Osteocyte (in vitro differentiated cells): Measurements from ENCODE around the gene SYCE3. TPM values are rescaled to one million over a fixed set of nuclear protein-coding genes. Genes with fewer than 3 reads are reported as not detected.
A peak's percentile ranks its signal among the peaks of the same experiment; 100 is the strongest.

Experiments
- DNase-seq: peaks from one replicate; pipeline ENCODE4 v3.0.0; 2021; ENCODE audit warnings: mixed read lengths; ENCODE audit not compliant: unreplicated experiment; ENCODE audit errors: extremely low spot score
- H3K27ac Mint-ChIP-seq: one replicate; pipeline ENCODE4 v1.8.0; 2021; ENCODE audit warnings: mild to moderate bottlenecking, mixed read lengths; ENCODE audit not compliant: unreplicated experiment
- H3K27me3 Mint-ChIP-seq: one replicate; pipeline ENCODE4 v1.8.0; 2021; ENCODE audit warnings: mixed read lengths; ENCODE audit not compliant: unreplicated experiment
- H3K36me3 Mint-ChIP-seq: one replicate; pipeline ENCODE4 v1.8.0; 2021; ENCODE audit warnings: mixed read lengths; ENCODE audit not compliant: unreplicated experiment
- H3K4me1 Mint-ChIP-seq: one replicate; pipeline ENCODE4 v1.8.0; 2021; ENCODE audit warnings: mixed read lengths; ENCODE audit not compliant: unreplicated experiment
- H3K4me3 Mint-ChIP-seq: one replicate; pipeline ENCODE4 v1.8.0; 2021; ENCODE audit warnings: mild to moderate bottlenecking, moderate library complexity, mixed read lengths; ENCODE audit not compliant: unreplicated experiment
- H3K9me3 Mint-ChIP-seq: one replicate; pipeline ENCODE4 v1.8.0; 2021; ENCODE audit warnings: mixed read lengths; ENCODE audit not compliant: unreplicated experiment
- total RNA-seq: library from RNA; stranded (reverse); gene quantifications from 2 replicates; pipeline ENCODE4 v1.2.1, GENCODE V29; 2021
- TF ChIP-seq, protein P1 (sequence below): fragments of 200-600 bp; sonication (generic); IDR thresholded peaks from 2 replicates; pipeline ENCODE4 v1.5.0; 2021; ENCODE audit warnings: antibody characterized with exemption, mild to moderate bottlenecking, moderate library complexity

The SYCE3 gene
- total RNA-seq, 1 donor from 2014 or later: not detected

GRCh38 chr22:50582493-50583293, 20.0 kb upstream of the SYCE3 start, which contains the start of gene CHKB:
TSS of gene CHKB (minus strand) at chr22:50582849. CDS start at chr22:50582781, 68 bp downstream.
- no peaks in the 10 kb centered on the region for H3K36me3 Mint-ChIP-seq
- peak within 1 kb of the TSS; percentile 79 for H3K4me3 Mint-ChIP-seq
- H3K4me1 Mint-ChIP-seq: peaks cover 16% of the 10 kb centered on the region
- H3K27me3 Mint-ChIP-seq: no peaks in the 10 kb centered on the region
- peak; percentile 100 for DNase-seq
- H3K27ac Mint-ChIP-seq: peak within 1 kb of the TSS; percentile 80
- TF ChIP-seq, protein P1, sequence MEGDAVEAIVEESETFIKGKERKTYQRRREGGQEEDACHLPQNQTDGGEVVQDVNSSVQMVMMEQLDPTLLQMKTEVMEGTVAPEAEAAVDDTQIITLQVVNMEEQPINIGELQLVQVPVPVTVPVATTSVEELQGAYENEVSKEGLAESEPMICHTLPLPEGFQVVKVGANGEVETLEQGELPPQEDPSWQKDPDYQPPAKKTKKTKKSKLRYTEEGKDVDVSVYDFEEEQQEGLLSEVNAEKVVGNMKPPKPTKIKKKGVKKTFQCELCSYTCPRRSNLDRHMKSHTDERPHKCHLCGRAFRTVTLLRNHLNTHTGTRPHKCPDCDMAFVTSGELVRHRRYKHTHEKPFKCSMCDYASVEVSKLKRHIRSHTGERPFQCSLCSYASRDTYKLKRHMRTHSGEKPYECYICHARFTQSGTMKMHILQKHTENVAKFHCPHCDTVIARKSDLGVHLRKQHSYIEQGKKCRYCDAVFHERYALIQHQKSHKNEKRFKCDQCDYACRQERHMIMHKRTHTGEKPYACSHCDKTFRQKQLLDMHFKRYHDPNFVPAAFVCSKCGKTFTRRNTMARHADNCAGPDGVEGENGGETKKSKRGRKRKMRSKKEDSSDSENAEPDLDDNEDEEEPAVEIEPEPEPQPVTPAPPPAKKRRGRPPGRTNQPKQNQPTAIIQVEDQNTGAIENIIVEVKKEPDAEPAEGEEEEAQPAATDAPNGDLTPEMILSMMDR: no peak
- H3K9me3 Mint-ChIP-seq: no peaks in the 10 kb centered on the region

DNA sequence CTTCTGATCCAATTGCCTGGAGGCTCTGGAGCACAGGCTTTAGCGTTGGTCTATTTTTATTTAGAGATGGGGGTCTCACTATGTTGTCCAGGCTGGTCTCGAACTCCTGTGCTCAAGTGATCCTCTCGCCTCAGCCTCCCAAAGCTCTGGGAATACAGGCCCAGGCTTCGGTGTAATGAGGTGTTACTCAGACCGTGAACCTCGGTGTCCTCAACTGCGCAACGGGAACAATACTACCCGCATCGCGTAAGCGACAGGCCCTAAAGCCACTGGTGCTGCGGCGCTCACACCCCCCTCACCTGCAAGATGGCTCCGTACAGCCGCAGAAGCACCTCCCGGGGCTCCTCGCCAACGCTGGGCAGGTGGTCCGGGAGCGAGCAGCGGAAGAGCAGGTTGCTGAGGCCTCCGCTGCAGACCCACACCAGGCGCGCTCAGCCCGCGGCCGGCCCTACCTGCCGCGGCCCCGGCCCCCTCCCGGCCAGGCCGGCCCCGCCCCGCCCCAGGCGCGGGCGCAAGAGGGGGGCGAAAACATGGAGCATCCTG, 19.3 kb upstream of the SYCE3 start:
- H3K27ac Mint-ChIP-seq: peak overlapping the region; percentile 80
- H3K9me3 Mint-ChIP-seq: no peaks in the 10 kb centered on the region
- peak overlapping the region; percentile 79 for H3K4me3 Mint-ChIP-seq
- no peaks in the 10 kb centered on the region for H3K36me3 Mint-ChIP-seq
- no peaks in the 10 kb centered on the region for H3K27me3 Mint-ChIP-seq
- TF ChIP-seq, protein P1: no peak
- peaks cover 16% of the 10 kb centered on the region for H3K4me1 Mint-ChIP-seq
- DNase-seq: no peak

- TF ChIP-seq, protein P1: no peak
- peak overlapping the region; percentile 71 for H3K27ac Mint-ChIP-seq
These were observed 18.6 kb upstream of the SYCE3 start for GRCh38 chr22:50581031-50581949.

DNA sequence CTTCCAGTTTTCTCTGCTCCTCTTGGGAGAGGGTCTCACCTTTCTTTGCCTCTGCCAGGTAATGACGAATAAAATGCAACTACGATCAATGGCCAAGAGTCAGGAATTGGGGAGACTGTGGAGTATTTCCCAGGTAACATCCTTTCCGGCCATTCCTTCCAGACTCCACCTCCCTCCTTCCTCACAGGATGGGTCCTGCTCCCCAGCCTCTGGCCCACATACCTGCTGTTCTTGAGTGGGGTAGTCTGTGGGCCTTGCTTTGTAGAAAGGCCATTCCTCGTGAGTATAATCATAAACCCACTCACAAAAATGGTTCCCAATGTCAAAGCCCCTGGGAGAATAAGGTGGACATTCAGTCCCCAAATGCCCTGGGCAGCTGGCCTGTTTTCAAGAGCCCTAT, 17.0 kb upstream of the SYCE3 start:
- TF ChIP-seq, protein P1: no peak
- H3K27me3 Mint-ChIP-seq: no peaks in the 10 kb centered on the region
- no peak overlapping the region for H3K27ac Mint-ChIP-seq
- DNase-seq: no peak
- H3K36me3 Mint-ChIP-seq: no peaks in the 10 kb centered on the region
- no peak overlapping the region for H3K4me3 Mint-ChIP-seq
- H3K4me1 Mint-ChIP-seq: peaks cover 16% of the 10 kb centered on the region
- no peaks in the 10 kb centered on the region for H3K9me3 Mint-ChIP-seq

More at GRCh38 chr22:50581031-50581949, 18.6 kb upstream of the SYCE3 start:
- Mint-ChIP-seq H3K4me1 (peaks cover 16% of the 10 kb centered on the region), H3K27me3 (no peaks in the 10 kb centered on the region), H3K4me3 (peak overlapping the region; percentile 79), H3K9me3 (no peaks in the 10 kb centered on the region), H3K36me3 (no peaks in the 10 kb centered on the region)
- DNase-seq: no peak
